Esophagus muscularis mucosa (tissue), 3 donors: Measurements from ENCODE around the gene PRLR.

Experiments
- CTCF ChIP-seq, 3 experiments: fragments of 200-600 bp in 2 of 3; fragments of 450-650 bp in 1 of 3; sonication (generic) in 2 of 3; IDR thresholded peaks; one replicate each; pipeline ENCODE4 v1.5.1; 2017 to 2019; ENCODE audit warnings: antibody characterized with exemption in 3 of 3, mild to moderate bottlenecking in 2 of 3, moderate library complexity in 1 of 3
- POLR2A ChIP-seq: fragments of 450-650 bp; IDR thresholded peaks from one replicate; pipeline ENCODE4 v1.6.1; 2017; ENCODE audit warnings: antibody characterized with exemption, moderate library complexity, mild to moderate bottlenecking, low read depth

- TF ChIP-seq POLR2A: no peak
- no peak for TF ChIP-seq CTCF (IDR thresholded peaks at IDR 0.05)
Measured at GRCh38 chr5:35117967-35118366, 112.3 kb downstream of the PRLR start.
